Measurements from ENCODE around the gene XDH.

Gene XDH

GRCh38 chr2:31411771-31412170 lies 2.8 kb downstream of the XDH start:
- Histone ChIP-seq H3K9ac (ENCODE audit: low read length) (no peak overlapping the region), H3K27me3 (ENCODE audit: insufficient read depth, low read length) (no peaks in the 10 kb centered on the region), H3K9me3 (ENCODE audit: low read length) (no peaks in the 10 kb centered on the region), H4K20me1 (ENCODE audit: insufficient read depth, low read length) (no peaks in the 10 kb centered on the region), H3K27ac (ENCODE audit: low read depth, low read length, poor library complexity, severe bottlenecking) (no peak overlapping the region), H3K36me3 (ENCODE audit: insufficient read depth, low read length) (no peaks in the 10 kb centered on the region), H3K4me2 (ENCODE audit: low read length) (no peak overlapping the region), H3K4me1 (ENCODE audit: insufficient read depth, low read length, severe bottlenecking) (no peaks in the 10 kb centered on the region), H2AFZ (ENCODE audit: low read length) (no peak overlapping the region), H3K4me3 (ENCODE audit: low read depth, low read length, poor library complexity, severe bottlenecking) (no peak overlapping the region), H3K9me2 (ENCODE audit: low read depth, low read length) (no peaks in the 10 kb centered on the region), H3F3A (ENCODE audit: insufficient read depth, low read length) (no peaks in the 10 kb centered on the region), H3K79me2 (ENCODE audit: insufficient read depth, low read length) (no peaks in the 10 kb centered on the region)
- TF ChIP-seq EZH2 (IDR thresholded peaks at IDR 0.05; ENCODE audit: borderline replicate concordance, low read length): no peak

GRCh38 chr2:31406593-31407385 lies 7.8 kb downstream of the XDH start:
- no peaks in the 10 kb centered on the region for H4K20me1 ChIP-seq (ENCODE audit: insufficient read depth, low read length)
- no peaks in the 10 kb centered on the region for H3K79me2 ChIP-seq (ENCODE audit: insufficient read depth, low read length)
- H3K9me3 ChIP-seq (ENCODE audit: low read length): no peaks in the 10 kb centered on the region
- H3K4me1 ChIP-seq (ENCODE audit: insufficient read depth, low read length, severe bottlenecking): no peaks in the 10 kb centered on the region
- TF ChIP-seq EZH2 (IDR thresholded peaks at IDR 0.05; ENCODE audit: borderline replicate concordance, low read length) (no peak), CTCF (IDR thresholded peaks at IDR 0.05; ENCODE audit: low read length) (no peak)
- H3K9ac ChIP-seq (ENCODE audit: low read length): no peak overlapping the region
- H3K9me2 ChIP-seq (ENCODE audit: low read depth, low read length): no peaks in the 10 kb centered on the region
- no peak overlapping the region for H3K27ac ChIP-seq (ENCODE audit: low read depth, low read length, poor library complexity, severe bottlenecking)
- no peaks in the 10 kb centered on the region for H3K36me3 ChIP-seq (ENCODE audit: insufficient read depth, low read length)
- H2AFZ ChIP-seq (ENCODE audit: low read length): no peak overlapping the region
- no peak overlapping the region for H3K4me3 ChIP-seq (ENCODE audit: low read depth, low read length, poor library complexity, severe bottlenecking)
- H3K4me2 ChIP-seq (ENCODE audit: low read length): no peak overlapping the region
- no peaks in the 10 kb centered on the region for H3F3A ChIP-seq (ENCODE audit: insufficient read depth, low read length)
- H3K27me3 ChIP-seq (ENCODE audit: insufficient read depth, low read length): no peaks in the 10 kb centered on the region

- TF ChIP-seq CTCF (IDR thresholded peaks at IDR 0.05; ENCODE audit: low read length) (no peak), EZH2 (IDR thresholded peaks at IDR 0.05; ENCODE audit: borderline replicate concordance, low read length) (no peak)
- Histone ChIP-seq H3K27me3 (ENCODE audit: insufficient read depth, low read length) (no peaks in the 10 kb centered on the region), H3F3A (ENCODE audit: insufficient read depth, low read length) (no peaks in the 10 kb centered on the region), H4K20me1 (ENCODE audit: insufficient read depth, low read length) (no peaks in the 10 kb centered on the region), H3K4me1 (ENCODE audit: insufficient read depth, low read length, severe bottlenecking) (no peaks in the 10 kb centered on the region), H3K4me2 (ENCODE audit: low read length) (no peak overlapping the region), H3K27ac (ENCODE audit: low read depth, low read length, poor library complexity, severe bottlenecking) (no peak overlapping the region), H3K79me2 (ENCODE audit: insufficient read depth, low read length) (no peaks in the 10 kb centered on the region), H3K36me3 (ENCODE audit: insufficient read depth, low read length) (no peaks in the 10 kb centered on the region), H3K9me2 (ENCODE audit: low read depth, low read length) (no peaks in the 10 kb centered on the region), H3K9me3 (ENCODE audit: low read length) (no peaks in the 10 kb centered on the region), H2AFZ (ENCODE audit: low read length) (no peak overlapping the region), H3K9ac (ENCODE audit: low read length) (no peak overlapping the region), H3K4me3 (ENCODE audit: low read depth, low read length, poor library complexity, severe bottlenecking) (no peak overlapping the region)
These were observed 9.7 kb downstream of the XDH start for GRCh38 chr2:31404827-31405226.

- no peaks in the 10 kb centered on the region for H3K9me2 ChIP-seq (ENCODE audit: low read depth, low read length)
- no peaks in the 10 kb centered on the region for H3F3A ChIP-seq (ENCODE audit: insufficient read depth, low read length)
- H3K4me3 ChIP-seq (ENCODE audit: low read depth, low read length, poor library complexity, severe bottlenecking): no peak overlapping the region
- no peak for TF ChIP-seq CTCF (IDR thresholded peaks at IDR 0.05; ENCODE audit: low read length)
- TF ChIP-seq EZH2 (IDR thresholded peaks at IDR 0.05; ENCODE audit: borderline replicate concordance, low read length): no peak
- H3K79me2 ChIP-seq (ENCODE audit: insufficient read depth, low read length): no peaks in the 10 kb centered on the region
- no peaks in the 10 kb centered on the region for H3K4me1 ChIP-seq (ENCODE audit: insufficient read depth, low read length, severe bottlenecking)
- no peak overlapping the region for H3K27ac ChIP-seq (ENCODE audit: low read depth, low read length, poor library complexity, severe bottlenecking)
- no peaks in the 10 kb centered on the region for H4K20me1 ChIP-seq (ENCODE audit: insufficient read depth, low read length)
- H3K27me3 ChIP-seq (ENCODE audit: insufficient read depth, low read length): no peaks in the 10 kb centered on the region
- H2AFZ ChIP-seq (ENCODE audit: low read length): no peak overlapping the region
- H3K9ac ChIP-seq (ENCODE audit: low read length): no peak overlapping the region
- no peaks in the 10 kb centered on the region for H3K9me3 ChIP-seq (ENCODE audit: low read length)
- no peak overlapping the region for H3K4me2 ChIP-seq (ENCODE audit: low read length)
- H3K36me3 ChIP-seq (ENCODE audit: insufficient read depth, low read length): no peaks in the 10 kb centered on the region
These were observed 10.2 kb downstream of the XDH start for GRCh38 chr2:31404302-31404701.
